Measurements from ENCODE around the gene LAMA5. TPM values are rescaled to one million over a fixed set of nuclear protein-coding genes. Genes with fewer than 3 reads are reported as not detected.

Gene LAMA5
- total RNA-seq, 1 experiment from 2014 or later: 22.2 TPM

GRCh38 chr20:62332989-62333819 is 33.9 kb downstream of the LAMA5 start:
- DNase-seq: no peak
- Histone ChIP-seq H3K9me3 (no peaks in the 10 kb centered on the region), H3K36me3 (peaks cover 52% of the 10 kb centered on the region), H3K27me3 (no peaks in the 10 kb centered on the region), H3K4me3 (no peak overlapping the region)

- Histone ChIP-seq H3K4me3 (no peak overlapping the region), H3K27me3 (no peaks in the 10 kb centered on the region), H3K9me3 (no peaks in the 10 kb centered on the region), H3K36me3 (peaks cover 51% of the 10 kb centered on the region)
- no peak for DNase-seq
Measured at GRCh38 chr20:62332421-62332820, 34.7 kb downstream of the LAMA5 start.

GRCh38 chr20:62331347-62331746 is 35.8 kb downstream of the LAMA5 start:
- H3K27me3 ChIP-seq: no peaks in the 10 kb centered on the region
- peaks cover 56% of the 10 kb centered on the region for H3K36me3 ChIP-seq
- no peak overlapping the region for H3K4me3 ChIP-seq
- DNase-seq: no peak
- no peaks in the 10 kb centered on the region for H3K9me3 ChIP-seq

GRCh38 chr20:62330576-62331317 is 36.4 kb downstream of the LAMA5 start:
- H3K9me3 ChIP-seq: no peaks in the 10 kb centered on the region
- no peak overlapping the region for H3K4me3 ChIP-seq
- no peak for DNase-seq
- H3K36me3 ChIP-seq: peaks cover 55% of the 10 kb centered on the region
- no peaks in the 10 kb centered on the region for H3K27me3 ChIP-seq

- Histone ChIP-seq H3K36me3 (peaks cover 58% of the 10 kb centered on the region), H3K9me3 (no peaks in the 10 kb centered on the region), H3K4me3 (no peak overlapping the region), H3K27me3 (no peaks in the 10 kb centered on the region)
- DNase-seq: no peak
Measured at GRCh38 chr20:62329389-62330377, 37.4 kb downstream of the LAMA5 start.

GRCh38 chr20:62328684-62329388 is 38.3 kb downstream of the LAMA5 start:
- no peak overlapping the region for H3K4me3 ChIP-seq
- peaks cover 56% of the 10 kb centered on the region for H3K36me3 ChIP-seq
- H3K27me3 ChIP-seq: no peaks in the 10 kb centered on the region
- H3K9me3 ChIP-seq: no peaks in the 10 kb centered on the region
- DNase-seq: no peak

- Histone ChIP-seq H3K36me3 (peaks cover 59% of the 10 kb centered on the region), H3K9me3 (no peaks in the 10 kb centered on the region), H3K27me3 (no peaks in the 10 kb centered on the region), H3K4me3 (no peak overlapping the region)
- DNase-seq: no peak
Measured at GRCh38 chr20:62327726-62328495, 39.2 kb downstream of the LAMA5 start.

- no peaks in the 10 kb centered on the region for H3K27me3 ChIP-seq
- H3K9me3 ChIP-seq: no peaks in the 10 kb centered on the region
Measured at GRCh38 chr20:62326959-62327725, 40.0 kb downstream of the LAMA5 start.

GRCh38 chr20:62326559-62326958 is 40.6 kb downstream of the LAMA5 start:
- Histone ChIP-seq H3K27me3 (no peaks in the 10 kb centered on the region), H3K36me3 (peaks cover 61% of the 10 kb centered on the region), H3K9me3 (no peaks in the 10 kb centered on the region), H3K4me3 (no peak overlapping the region)
- DNase-seq: no peak

More at GRCh38 chr20:62326959-62327725, 40.0 kb downstream of the LAMA5 start:
- Histone ChIP-seq H3K36me3 (peaks cover 60% of the 10 kb centered on the region), H3K4me3 (no peak overlapping the region)
- no peak for DNase-seq

GRCh38 chr20:62325172-62325905 is 41.8 kb downstream of the LAMA5 start:
- no peak for DNase-seq
- Histone ChIP-seq H3K4me3 (no peak overlapping the region), H3K9me3 (no peaks in the 10 kb centered on the region), H3K27me3 (no peaks in the 10 kb centered on the region), H3K36me3 (peaks cover 59% of the 10 kb centered on the region)

- Histone ChIP-seq H3K9me3 (no peaks in the 10 kb centered on the region), H3K27me3 (no peaks in the 10 kb centered on the region), H3K4me3 (no peak overlapping the region), H3K36me3 (peaks cover 49% of the 10 kb centered on the region)
- DNase-seq: no peak
Measured at GRCh38 chr20:62323980-62324906, 42.9 kb downstream of the LAMA5 start.

- H3K27me3 ChIP-seq: no peaks in the 10 kb centered on the region
- H3K4me3 ChIP-seq: no peak overlapping the region
- H3K9me3 ChIP-seq: no peaks in the 10 kb centered on the region
- peaks cover 48% of the 10 kb centered on the region for H3K36me3 ChIP-seq
- no peak for DNase-seq
Measured at GRCh38 chr20:62323146-62323979, 43.7 kb downstream of the LAMA5 start.
